ENCODE results near the gene FAM136A.

FAM136A gene

GRCh38 chr2:70344195-70344594 lies 42.3 kb upstream of the FAM136A start:
- TF ChIP-seq CTCF (IDR thresholded peaks at IDR 0.05; ENCODE audit: low read length) (no peak), EZH2 (optimal IDR thresholded peaks at IDR 0.05; ENCODE audit: low read depth, low read length) (no peak), EZH2phosphoT487 (IDR thresholded peaks at IDR 0.05; ENCODE audit: low read length) (no peak)
- Histone ChIP-seq H3K27ac (ENCODE audit: low read length) (no peak overlapping the region), H2AFZ (ENCODE audit: low read length) (no peak overlapping the region), H3K9me2 (replicated peaks; ENCODE audit: insufficient read depth, low read length) (no peaks in the 10 kb centered on the region), H3K4me3 (ENCODE audit: low read length) (no peak overlapping the region), H3K36me3 (replicated peaks; ENCODE audit: insufficient read depth, low read length) (no peaks in the 10 kb centered on the region), H4K20me1 (ENCODE audit: insufficient read depth, low read length) (no peaks in the 10 kb centered on the region), H3F3A (ENCODE audit: insufficient read depth, low read length) (no peaks in the 10 kb centered on the region), H3K9me3 (replicated peaks; ENCODE audit: insufficient read depth, low read length) (no peaks in the 10 kb centered on the region), H3K27me3 (replicated peaks; ENCODE audit: insufficient read depth, low read length) (no peaks in the 10 kb centered on the region), H3K9ac (ENCODE audit: low read length) (no peak overlapping the region), H3K4me1 (ENCODE audit: low read length) (no peaks in the 10 kb centered on the region), H3K79me2 (ENCODE audit: low read length) (no peaks in the 10 kb centered on the region), H3K4me2 (ENCODE audit: low read depth, low read length) (no peak overlapping the region)
- no peak for DNase-seq

GRCh38 chr2:70341477-70341765 lies 39.6 kb upstream of the FAM136A start:
- H3K4me1 ChIP-seq (ENCODE audit: low read length), result no peaks in the 10 kb centered on the region
- TF ChIP-seq EZH2phosphoT487 (IDR thresholded peaks at IDR 0.05; ENCODE audit: low read length), result no peak
- no peak for TF ChIP-seq EZH2 (optimal IDR thresholded peaks at IDR 0.05; ENCODE audit: low read depth, low read length)
- TF ChIP-seq CTCF (IDR thresholded peaks at IDR 0.05; ENCODE audit: low read length), result no peak
- no peaks in the 10 kb centered on the region for H4K20me1 ChIP-seq (ENCODE audit: insufficient read depth, low read length)
- no peak overlapping the region for H3K4me3 ChIP-seq (ENCODE audit: low read length)
- no peaks in the 10 kb centered on the region for H3K36me3 ChIP-seq (replicated peaks; ENCODE audit: insufficient read depth, low read length)
- DNase-seq, result no peak
- no peaks in the 10 kb centered on the region for H3K9me3 ChIP-seq (replicated peaks; ENCODE audit: insufficient read depth, low read length)
- H2AFZ ChIP-seq (ENCODE audit: low read length), result no peak overlapping the region
- no peaks in the 10 kb centered on the region for H3K79me2 ChIP-seq (ENCODE audit: low read length)
- H3K9me2 ChIP-seq (replicated peaks; ENCODE audit: insufficient read depth, low read length), result no peaks in the 10 kb centered on the region
- H3F3A ChIP-seq (ENCODE audit: insufficient read depth, low read length), result no peaks in the 10 kb centered on the region
- H3K4me2 ChIP-seq (ENCODE audit: low read depth, low read length), result no peak overlapping the region
- no peak overlapping the region for H3K27ac ChIP-seq (ENCODE audit: low read length)
- H3K27me3 ChIP-seq (replicated peaks; ENCODE audit: insufficient read depth, low read length), result no peaks in the 10 kb centered on the region
- no peak overlapping the region for H3K9ac ChIP-seq (ENCODE audit: low read length)

GRCh38 chr2:70340761-70341476 lies 39.1 kb upstream of the FAM136A start:
- Histone ChIP-seq H3K4me1 (ENCODE audit: low read length) (no peaks in the 10 kb centered on the region), H3K9ac (ENCODE audit: low read length) (no peak overlapping the region), H2AFZ (ENCODE audit: low read length) (no peak overlapping the region), H3K9me3 (replicated peaks; ENCODE audit: insufficient read depth, low read length) (no peaks in the 10 kb centered on the region), H3F3A (ENCODE audit: insufficient read depth, low read length) (no peaks in the 10 kb centered on the region), H3K4me3 (ENCODE audit: low read length) (no peak overlapping the region), H3K36me3 (replicated peaks; ENCODE audit: insufficient read depth, low read length) (no peaks in the 10 kb centered on the region), H3K27me3 (replicated peaks; ENCODE audit: insufficient read depth, low read length) (no peaks in the 10 kb centered on the region), H3K4me2 (ENCODE audit: low read depth, low read length) (no peak overlapping the region), H3K27ac (ENCODE audit: low read length) (no peak overlapping the region), H4K20me1 (ENCODE audit: insufficient read depth, low read length) (no peaks in the 10 kb centered on the region), H3K79me2 (ENCODE audit: low read length) (no peaks in the 10 kb centered on the region), H3K9me2 (replicated peaks; ENCODE audit: insufficient read depth, low read length) (no peaks in the 10 kb centered on the region)
- TF ChIP-seq CTCF (IDR thresholded peaks at IDR 0.05; ENCODE audit: low read length) (peak; percentile 94), EZH2phosphoT487 (IDR thresholded peaks at IDR 0.05; ENCODE audit: low read length) (no peak)
- peak; percentile 50 for DNase-seq

Measured in MM.1S (cell line).